H9 (cell line): ENCODE data around the gene ASXL1. TPM values are rescaled to one million over a fixed set of nuclear protein-coding genes. Genes with fewer than 3 reads are reported as not detected.

Experiments
- DNase-seq: peaks from one replicate; pipeline ENCODE4 v3.0.0-alpha.2; 2017
- H2AFZ ChIP-seq: one replicate; pipeline ENCODE4 v1.6.1; 2013; ENCODE audit warnings: mild to moderate bottlenecking, low read length, control low read depth, moderate library complexity
- H2AK5ac ChIP-seq: 2 replicates; pipeline ENCODE4 v1.6.1; 2013; ENCODE audit warnings: low read length, control low read depth, mixed read lengths; ENCODE audit not compliant: insufficient read length
- H2BK120ac ChIP-seq: one replicate; pipeline ENCODE4 v1.6.1; 2013; ENCODE audit warnings: low read depth, mild to moderate bottlenecking, low read length, control low read depth, inconsistent platforms; ENCODE audit not compliant: poor library complexity, severe bottlenecking
- H2BK12ac ChIP-seq: 2 replicates; pipeline ENCODE4 v1.6.1; 2013; ENCODE audit warnings: low read length, control low read depth, mixed read lengths, low read depth; ENCODE audit not compliant: insufficient read length
- H2BK15ac ChIP-seq: 2 replicates; pipeline ENCODE4 v1.6.1; 2013; ENCODE audit warnings: low read depth, low read length, control low read depth
- H2BK20ac ChIP-seq: one replicate; pipeline ENCODE4 v1.6.1; 2013; ENCODE audit warnings: low read depth, mild to moderate bottlenecking, low read length, control low read depth, inconsistent platforms; ENCODE audit not compliant: poor library complexity, severe bottlenecking
- H2BK5ac ChIP-seq: 2 replicates; pipeline ENCODE4 v1.6.1; 2013; ENCODE audit warnings: low read length, control low read depth, mixed read lengths; ENCODE audit not compliant: insufficient read length
- H3K14ac ChIP-seq: 2 replicates; pipeline ENCODE4 v1.6.1; 2013; ENCODE audit warnings: low read length, control low read depth; ENCODE audit not compliant: insufficient read depth
- H3K18ac ChIP-seq: 2 replicates; pipeline ENCODE4 v1.6.1; 2013; ENCODE audit warnings: low read depth, mild to moderate bottlenecking, mixed read lengths, low read length, control low read depth; ENCODE audit not compliant: insufficient read length
- H3K23ac ChIP-seq: 2 replicates; pipeline ENCODE4 v1.6.1; 2013; ENCODE audit warnings: low read length, control low read depth, mixed read lengths, low read depth; ENCODE audit not compliant: insufficient read length
- H3K23me2 ChIP-seq: 2 replicates; pipeline ENCODE4 v1.6.1; 2013; ENCODE audit warnings: low read depth, mild to moderate bottlenecking, mixed read lengths, low read length, control low read depth; ENCODE audit not compliant: insufficient read length, poor library complexity, severe bottlenecking
- H3K27ac ChIP-seq: 2 replicates; pipeline ENCODE4 v1.5.1; 2013; ENCODE audit warnings: low read length, control low read depth, mixed read lengths, low read depth; ENCODE audit not compliant: insufficient read length
- H3K27me3 ChIP-seq: 2 replicates; pipeline ENCODE4 v1.6.1; 2013; ENCODE audit warnings: low read length, control low read depth, inconsistent platforms; ENCODE audit not compliant: insufficient read depth
- H3K4ac ChIP-seq: 2 replicates; pipeline ENCODE4 v1.6.1; 2013; ENCODE audit warnings: low read depth, mild to moderate bottlenecking, control low read depth, inconsistent platforms, low read length, moderate library complexity
- H3K4me1 ChIP-seq: 2 replicates; pipeline ENCODE4 v1.6.1; 2013; ENCODE audit warnings: low read length, control low read depth, inconsistent platforms; ENCODE audit not compliant: insufficient read depth
- H3K4me2 ChIP-seq: 2 replicates; pipeline ENCODE4 v1.6.1; 2013; ENCODE audit warnings: low read length, control low read depth, mixed read lengths; ENCODE audit not compliant: insufficient read length, insufficient read depth
- H3K56ac ChIP-seq: 2 replicates; pipeline ENCODE4 v1.6.1; 2013; ENCODE audit warnings: low read depth, mild to moderate bottlenecking, mixed read lengths, low read length, control low read depth; ENCODE audit not compliant: insufficient read length
- H3K79me1 ChIP-seq: 2 replicates; pipeline ENCODE4 v1.6.1; 2013; ENCODE audit warnings: low read depth, mild to moderate bottlenecking, moderate library complexity, low read length, control low read depth, inconsistent platforms; ENCODE audit not compliant: insufficient read depth, poor library complexity, severe bottlenecking
- H3K79me2 ChIP-seq: 2 replicates; pipeline ENCODE4 v1.6.1; 2013; ENCODE audit warnings: low read length, control low read depth, inconsistent platforms; ENCODE audit not compliant: insufficient read depth
- H3K9ac ChIP-seq: 2 replicates; pipeline ENCODE4 v1.6.1; 2013; ENCODE audit warnings: low read length, control low read depth, mixed read lengths; ENCODE audit not compliant: insufficient read length; ENCODE audit errors: extremely low read depth
- H3K9me3 ChIP-seq: one replicate; pipeline ENCODE4 v1.6.1; 2013; ENCODE audit warnings: low read depth, low read length, inconsistent platforms; ENCODE audit not compliant: control insufficient read depth
- H3T11ph ChIP-seq: one replicate; pipeline ENCODE4 v1.6.1; 2013; ENCODE audit warnings: mild to moderate bottlenecking, low read length, control low read depth, inconsistent platforms
- H4K20me1 ChIP-seq: one replicate; pipeline ENCODE4 v1.6.1; 2013; ENCODE audit not compliant: control insufficient read depth, insufficient read length, insufficient read depth
- H4K5ac ChIP-seq: 2 replicates; pipeline ENCODE4 v1.6.1; 2013; ENCODE audit warnings: low read depth, mild to moderate bottlenecking, mixed read lengths, low read length, control low read depth; ENCODE audit not compliant: insufficient read length
- H4K8ac ChIP-seq: replicated peaks from 2 replicates; pipeline ENCODE4 v1.6.1; 2013; ENCODE audit warnings: low read length, control low read depth, mixed read lengths, low read depth; ENCODE audit not compliant: insufficient read length
- H4K91ac ChIP-seq: 2 replicates; pipeline ENCODE4 v1.6.1; 2013; ENCODE audit warnings: low read depth, mild to moderate bottlenecking, moderate library complexity, mixed read lengths, low read length, control low read depth; ENCODE audit not compliant: insufficient read length
- H3K27ac Mint-ChIP-seq, 3 experiments: 2 replicates in 2 of 3; 3 replicates in 1 of 3; pipeline ENCODE4 v1.8.0; 2020 to 2021; ENCODE audit warnings: mixed read lengths in 3 of 3, mild to moderate bottlenecking in 1 of 3, moderate library complexity in 1 of 3
- H3K27me3 Mint-ChIP-seq: 2 replicates; pipeline ENCODE4 v1.8.0; 2021; ENCODE audit warnings: low read depth, mild to moderate bottlenecking, moderate library complexity, mixed read lengths
- H3K36me3 Mint-ChIP-seq, 3 experiments: 2 replicates in 2 of 3; 3 replicates in 1 of 3; pipeline ENCODE4 v1.8.0; 2020 to 2021; ENCODE audit warnings: low read depth in 3 of 3, mixed read lengths in 3 of 3; ENCODE audit not compliant: insufficient read depth in 1 of 3
- H3K4me1 Mint-ChIP-seq, 2 experiments: 2 replicates each; pipeline ENCODE4 v1.8.0; 2020; ENCODE audit warnings: mixed read lengths in 2 of 2
- H3K4me3 Mint-ChIP-seq, 2 experiments: 2 replicates in 1 of 2; 3 replicates in 1 of 2; pipeline ENCODE4 v1.8.0; 2020 to 2021; ENCODE audit warnings: mild to moderate bottlenecking in 2 of 2, mixed read lengths in 2 of 2, moderate library complexity in 1 of 2
- H3K9me3 Mint-ChIP-seq, 2 experiments: 2 replicates in 1 of 2; 3 replicates in 1 of 2; pipeline ENCODE4 v1.8.0; 2020; ENCODE audit warnings: mild to moderate bottlenecking in 2 of 2, mixed read lengths in 2 of 2, moderate library complexity in 1 of 2
- CTCF ChIP-seq: fragments of 200-600 bp; sonication (generic); conservative IDR thresholded peaks from 3 replicates; pipeline ENCODE4 v1.8.0; 2021; ENCODE audit warnings: antibody characterized with exemption, mild to moderate bottlenecking
- WGBS: extraction: QIAGEN DNeasy Blood & Tissue Kit; methylation state at CpG from one replicate; pipeline ENCODE4 v1.1.7; 2013; ENCODE audit warnings: missing lambda C conversion rate, low lambda C conversion rate, mixed read lengths; ENCODE audit not compliant: insufficient read length; ENCODE audit errors: extremely low coverage; 5-methylcytosine and 5-hydroxymethylcytosine counted together
- total RNA-seq: library from RNA; stranded (reverse); gene quantifications from 2 replicates; pipeline ENCODE4 v1.2.1, GENCODE V29; 2021

ASXL1 gene
- total RNA-seq, 1 experiment from 2014 or later, result 39.5 TPM

GRCh38 chr20:32458061-32458836, 100.1 kb downstream of the ASXL1 start:
- Mint-ChIP-seq H3K27me3 (no peaks in the 10 kb centered on the region), H3K27ac (peak overlapping the region; percentile 54 to 93 (median 81); a peak in 5 of 7 replicates), H3K36me3 (peaks cover 9 to 22% (median 13%) of the 10 kb centered on the region in 3 experiments)

More at GRCh38 chr20:32458061-32458836, 100.1 kb downstream of the ASXL1 start:
- H3K23ac ChIP-seq, result no peak overlapping the region
- no peaks in the 10 kb centered on the region for H3K79me2 ChIP-seq
- H4K8ac ChIP-seq, result no peak overlapping the region
- no peaks in the 10 kb centered on the region for H4K20me1 ChIP-seq
- peaks cover 14 to 17% of the 10 kb centered on the region in 2 experiments for H3K4me1 Mint-ChIP-seq
- no peak overlapping the region for H3K9ac ChIP-seq
- H2AFZ ChIP-seq, result no peak overlapping the region
- H3K4me1 ChIP-seq, result no peaks in the 10 kb centered on the region
- no peak overlapping the region for H4K5ac ChIP-seq
- H3K9me3 Mint-ChIP-seq, result no peaks in the 10 kb centered on the region
- H3T11ph ChIP-seq, result no peak overlapping the region
- H3K14ac ChIP-seq, result no peak overlapping the region; the same call in 1 of the 2 replicates
- no peak overlapping the region for H3K18ac ChIP-seq
- no peaks in the 10 kb centered on the region for H3K27me3 ChIP-seq
- no peak for TF ChIP-seq CTCF
- no peaks in the 10 kb centered on the region for H3K9me3 ChIP-seq
- no peak overlapping the region for H2AK5ac ChIP-seq
- H3K27ac ChIP-seq, result no peak overlapping the region
- no peak overlapping the region for H3K56ac ChIP-seq
- peaks cover 4% of the 10 kb centered on the region for H3K23me2 ChIP-seq
- DNase-seq, result peak; percentile 46
- H3K79me1 ChIP-seq, result no peaks in the 10 kb centered on the region
- H3K4me3 Mint-ChIP-seq, result peak overlapping the region; percentile 60 to 73
- no peak overlapping the region for H2BK15ac ChIP-seq
- WGBS, result no CpG with 5 or more reads among the region's 10 CpGs
- H3K4ac ChIP-seq, result no peak overlapping the region
- no peak overlapping the region for H2BK12ac ChIP-seq
- H4K91ac ChIP-seq, result no peak overlapping the region
- no peak overlapping the region for H2BK5ac ChIP-seq
- no peak overlapping the region for H2BK20ac ChIP-seq
- no peak overlapping the region for H2BK120ac ChIP-seq
- H3K4me2 ChIP-seq, result peak overlapping the region; percentile 7
